Esophagus squamous epithelium (tissue), 4 donors: ENCODE measurements around the gene AMN.

ENCODE experiments used
- CTCF ChIP-seq, 6 experiments: fragments of 450-650 bp in 4 of 6; fragments of 200-600 bp in 2 of 6; sonication (generic) in 2 of 6; IDR thresholded peaks; one replicate each; pipeline ENCODE4 v1.5.1; 2016 to 2019; ENCODE audit warnings: antibody characterized with exemption in 6 of 6, mild to moderate bottlenecking in 4 of 6, moderate library complexity in 4 of 6
- POLR2A ChIP-seq, 4 donors: fragments of 450-650 bp; IDR thresholded peaks; one replicate each; pipeline ENCODE4 v1.6.1; 2017; ENCODE audit warnings: antibody characterized with exemption in 4 of 4, mild to moderate bottlenecking in 4 of 4, moderate library complexity in 3 of 4

GRCh38 chr14:102944448-102945330 is 22.2 kb downstream of the AMN start:
- TF ChIP-seq CTCF (IDR thresholded peaks at IDR 0.05) (no peak), POLR2A (IDR thresholded peaks at IDR 0.05) (no peak)
